ENCODE data around the gene GPR37L1. TPM values are rescaled to one million over a fixed set of nuclear protein-coding genes. Genes with fewer than 3 reads are reported as not detected.
"Not testable (repeated sequence)": the region's sequence is repeated elsewhere in the genome, so short reads cannot be mapped to it uniquely, and the experiment has no call there.

Gene GPR37L1
- total RNA-seq, 1 donor from 2014 or later: not detected

DNA sequence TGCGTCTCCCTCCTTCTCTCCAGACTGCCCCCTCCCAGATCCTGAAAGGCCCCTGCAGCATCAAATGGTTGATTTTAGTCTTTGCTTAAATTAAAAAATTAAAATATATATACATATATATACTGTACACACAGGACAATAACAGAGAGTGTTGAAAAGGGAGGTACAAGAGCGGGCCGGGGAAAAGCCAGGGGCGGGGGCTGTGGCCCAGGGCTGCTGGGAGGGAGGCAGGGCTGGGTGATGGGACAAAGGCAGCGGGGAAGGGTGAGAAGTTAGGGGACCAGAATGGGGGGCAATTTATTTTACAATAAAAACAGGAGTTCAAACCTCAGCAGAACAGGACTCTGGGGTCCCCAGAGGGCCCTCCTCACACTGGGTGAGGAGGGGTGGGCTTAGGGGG is 11.3 kb downstream of the GPR37L1 start:
- no peak for DNase-seq (ENCODE audit: extremely low spot score, unreplicated experiment)
- H3K9me3 Mint-ChIP-seq (ENCODE audit: unreplicated experiment): no peaks in the 10 kb centered on the region
- no peaks in the 10 kb centered on the region for H3K4me1 Mint-ChIP-seq (ENCODE audit: unreplicated experiment)
- H3K27me3 Mint-ChIP-seq (ENCODE audit: unreplicated experiment): no peaks in the 10 kb centered on the region
- TF ChIP-seq, protein P1, sequence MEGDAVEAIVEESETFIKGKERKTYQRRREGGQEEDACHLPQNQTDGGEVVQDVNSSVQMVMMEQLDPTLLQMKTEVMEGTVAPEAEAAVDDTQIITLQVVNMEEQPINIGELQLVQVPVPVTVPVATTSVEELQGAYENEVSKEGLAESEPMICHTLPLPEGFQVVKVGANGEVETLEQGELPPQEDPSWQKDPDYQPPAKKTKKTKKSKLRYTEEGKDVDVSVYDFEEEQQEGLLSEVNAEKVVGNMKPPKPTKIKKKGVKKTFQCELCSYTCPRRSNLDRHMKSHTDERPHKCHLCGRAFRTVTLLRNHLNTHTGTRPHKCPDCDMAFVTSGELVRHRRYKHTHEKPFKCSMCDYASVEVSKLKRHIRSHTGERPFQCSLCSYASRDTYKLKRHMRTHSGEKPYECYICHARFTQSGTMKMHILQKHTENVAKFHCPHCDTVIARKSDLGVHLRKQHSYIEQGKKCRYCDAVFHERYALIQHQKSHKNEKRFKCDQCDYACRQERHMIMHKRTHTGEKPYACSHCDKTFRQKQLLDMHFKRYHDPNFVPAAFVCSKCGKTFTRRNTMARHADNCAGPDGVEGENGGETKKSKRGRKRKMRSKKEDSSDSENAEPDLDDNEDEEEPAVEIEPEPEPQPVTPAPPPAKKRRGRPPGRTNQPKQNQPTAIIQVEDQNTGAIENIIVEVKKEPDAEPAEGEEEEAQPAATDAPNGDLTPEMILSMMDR (IDR thresholded peaks at IDR 0.05): no peak
- H3K27ac Mint-ChIP-seq (ENCODE audit: unreplicated experiment): no peak overlapping the region
- H3K4me3 Mint-ChIP-seq (ENCODE audit: unreplicated experiment): no peak overlapping the region
- peaks cover 13% of the 10 kb centered on the region for H3K36me3 Mint-ChIP-seq (ENCODE audit: unreplicated experiment)

DNA sequence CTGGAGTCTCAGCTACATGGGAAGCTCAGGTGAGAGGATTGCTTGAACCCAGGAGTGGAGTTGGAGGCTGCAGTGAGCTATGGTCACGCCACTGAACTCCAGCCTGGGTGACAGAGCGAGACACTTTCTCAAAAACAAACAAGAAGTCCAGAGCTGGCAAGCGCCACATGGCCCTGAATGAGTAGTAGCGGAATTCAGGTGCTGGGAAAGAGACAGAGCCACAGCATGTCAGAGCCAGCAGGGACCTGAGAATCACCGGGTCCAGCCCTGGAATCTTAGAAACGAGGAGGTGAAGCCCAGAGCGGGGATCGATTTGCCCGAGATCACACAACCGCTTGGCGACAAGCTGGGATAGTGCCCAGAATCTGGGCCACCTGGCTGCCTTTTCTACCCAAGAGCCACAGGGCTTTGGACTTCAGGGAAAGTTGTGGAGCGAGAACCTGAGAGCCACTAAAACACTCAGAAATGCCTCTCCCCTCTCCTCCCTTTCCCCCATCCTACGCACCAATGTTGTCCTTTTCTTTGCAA is 12.0 kb downstream of the GPR37L1 start:
- no peaks in the 10 kb centered on the region for H3K9me3 Mint-ChIP-seq (ENCODE audit: unreplicated experiment)
- TF ChIP-seq, protein P1 (IDR thresholded peaks at IDR 0.05): no peak
- H3K4me1 Mint-ChIP-seq (ENCODE audit: unreplicated experiment): no peaks in the 10 kb centered on the region
- H3K27ac Mint-ChIP-seq (ENCODE audit: unreplicated experiment): no peak overlapping the region
- no peak for DNase-seq (ENCODE audit: extremely low spot score, unreplicated experiment)
- no peak overlapping the region for H3K4me3 Mint-ChIP-seq (ENCODE audit: unreplicated experiment)
- H3K36me3 Mint-ChIP-seq (ENCODE audit: unreplicated experiment): peaks cover 14% of the 10 kb centered on the region
- H3K27me3 Mint-ChIP-seq (ENCODE audit: unreplicated experiment): no peaks in the 10 kb centered on the region

DNA sequence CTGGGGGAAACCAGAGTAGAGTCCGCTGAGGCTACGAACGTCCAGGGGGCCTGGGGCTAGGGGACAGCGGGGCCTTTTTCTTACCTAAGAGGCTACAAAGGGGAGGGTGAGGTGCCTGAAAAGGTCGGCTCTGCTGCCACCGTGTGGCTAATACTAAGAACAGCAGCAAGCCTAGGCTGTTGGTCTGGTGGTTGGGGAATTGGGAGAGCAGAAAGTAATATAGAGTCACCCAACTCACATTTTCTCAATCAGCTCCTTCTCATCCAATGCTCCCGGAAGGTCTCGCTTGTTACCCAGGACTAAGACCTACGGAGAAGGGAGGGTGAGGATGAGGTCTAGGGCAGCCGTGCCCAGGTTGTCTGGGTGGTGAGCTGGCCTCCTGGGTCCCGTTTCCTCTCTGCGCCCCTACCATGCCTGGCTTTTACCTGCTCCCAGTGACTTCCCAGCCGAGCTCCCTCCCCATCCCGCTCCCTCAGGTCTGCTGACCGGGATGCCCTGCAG is 12.6 kb downstream of the GPR37L1 start:
- H3K27me3 Mint-ChIP-seq (ENCODE audit: unreplicated experiment): no peaks in the 10 kb centered on the region
- peaks cover 14% of the 10 kb centered on the region for H3K36me3 Mint-ChIP-seq (ENCODE audit: unreplicated experiment)
- no peaks in the 10 kb centered on the region for H3K4me1 Mint-ChIP-seq (ENCODE audit: unreplicated experiment)
- H3K27ac Mint-ChIP-seq (ENCODE audit: unreplicated experiment): no peak overlapping the region
- H3K9me3 Mint-ChIP-seq (ENCODE audit: unreplicated experiment): no peaks in the 10 kb centered on the region
- H3K4me3 Mint-ChIP-seq (ENCODE audit: unreplicated experiment): no peak overlapping the region
- DNase-seq (ENCODE audit: extremely low spot score, unreplicated experiment): no peak
- TF ChIP-seq, protein P1 (IDR thresholded peaks at IDR 0.05): peak; percentile 88

DNA sequence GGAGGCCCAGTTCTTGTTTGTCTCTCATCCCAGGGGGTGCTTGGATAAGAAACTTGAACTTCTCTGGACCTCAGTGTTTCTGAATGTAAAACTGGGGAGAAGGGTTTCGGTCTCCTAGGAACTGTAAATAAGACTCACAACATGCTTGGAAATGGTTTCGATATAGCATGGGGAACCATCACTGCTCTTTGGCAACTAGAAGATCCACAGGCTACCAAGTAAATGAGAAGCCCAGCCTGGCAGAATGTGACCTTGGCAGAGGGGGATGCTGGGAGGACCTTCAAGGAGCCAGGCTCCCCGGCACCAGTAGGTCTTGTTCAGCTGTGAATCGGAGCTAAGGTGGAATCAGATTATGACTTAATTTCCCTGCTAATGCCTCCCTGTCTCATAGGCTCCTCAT is 18.1 kb downstream of the GPR37L1 start:
- peak overlapping the region; percentile 28 for H3K27ac Mint-ChIP-seq (ENCODE audit: unreplicated experiment)
- DNase-seq (ENCODE audit: extremely low spot score, unreplicated experiment): no peak
- peaks cover 4% of the 10 kb centered on the region for H3K36me3 Mint-ChIP-seq (ENCODE audit: unreplicated experiment)
- TF ChIP-seq, protein P1 (IDR thresholded peaks at IDR 0.05): no peak
- peaks cover 24% of the 10 kb centered on the region for H3K4me1 Mint-ChIP-seq (ENCODE audit: unreplicated experiment)
- H3K4me3 Mint-ChIP-seq (ENCODE audit: unreplicated experiment): no peak overlapping the region
- no peaks in the 10 kb centered on the region for H3K9me3 Mint-ChIP-seq (ENCODE audit: unreplicated experiment)
- no peaks in the 10 kb centered on the region for H3K27me3 Mint-ChIP-seq (ENCODE audit: unreplicated experiment)

DNA sequence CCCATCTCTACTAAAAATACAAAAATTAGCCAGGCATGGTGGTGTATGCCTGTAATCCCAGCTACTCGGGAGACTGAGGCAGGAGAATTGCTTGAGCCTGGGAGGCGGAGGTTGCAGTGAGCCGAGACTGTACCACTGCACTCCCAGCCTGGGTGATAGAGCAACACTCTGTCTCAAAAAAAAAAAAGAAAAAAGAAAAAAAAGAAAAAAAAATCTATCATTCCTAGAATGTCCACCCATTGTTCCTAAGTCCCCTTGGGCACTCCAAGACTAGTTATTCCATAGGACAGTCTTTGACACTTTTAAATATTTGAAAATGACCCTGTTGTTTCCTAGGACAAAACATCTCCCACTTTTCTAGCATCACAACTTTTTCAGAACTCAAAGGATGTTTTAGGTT is 18.8 kb downstream of the GPR37L1 start:
- peaks cover 24% of the 10 kb centered on the region for H3K4me1 Mint-ChIP-seq (ENCODE audit: unreplicated experiment)
- H3K4me3 Mint-ChIP-seq (ENCODE audit: unreplicated experiment); H3K27ac Mint-ChIP-seq (ENCODE audit: unreplicated experiment); DNase-seq (ENCODE audit: extremely low spot score, unreplicated experiment); H3K9me3 Mint-ChIP-seq (ENCODE audit: unreplicated experiment); H3K27me3 Mint-ChIP-seq (ENCODE audit: unreplicated experiment); H3K36me3 Mint-ChIP-seq (ENCODE audit: unreplicated experiment): not testable (repeated sequence)

Measured in osteocyte (in vitro differentiated cells).